GM21576 (cell line): ENCODE data around the gene SNAI3.

Source experiments
- ATAC-seq: cut with Tn5 transposase; IDR thresholded peaks from one replicate; pipeline ENCODE4 v1.9.1; 2021; ENCODE audit warnings: mild to moderate bottlenecking, moderate library complexity; ENCODE audit not compliant: unreplicated experiment

SNAI3 gene

DNA sequence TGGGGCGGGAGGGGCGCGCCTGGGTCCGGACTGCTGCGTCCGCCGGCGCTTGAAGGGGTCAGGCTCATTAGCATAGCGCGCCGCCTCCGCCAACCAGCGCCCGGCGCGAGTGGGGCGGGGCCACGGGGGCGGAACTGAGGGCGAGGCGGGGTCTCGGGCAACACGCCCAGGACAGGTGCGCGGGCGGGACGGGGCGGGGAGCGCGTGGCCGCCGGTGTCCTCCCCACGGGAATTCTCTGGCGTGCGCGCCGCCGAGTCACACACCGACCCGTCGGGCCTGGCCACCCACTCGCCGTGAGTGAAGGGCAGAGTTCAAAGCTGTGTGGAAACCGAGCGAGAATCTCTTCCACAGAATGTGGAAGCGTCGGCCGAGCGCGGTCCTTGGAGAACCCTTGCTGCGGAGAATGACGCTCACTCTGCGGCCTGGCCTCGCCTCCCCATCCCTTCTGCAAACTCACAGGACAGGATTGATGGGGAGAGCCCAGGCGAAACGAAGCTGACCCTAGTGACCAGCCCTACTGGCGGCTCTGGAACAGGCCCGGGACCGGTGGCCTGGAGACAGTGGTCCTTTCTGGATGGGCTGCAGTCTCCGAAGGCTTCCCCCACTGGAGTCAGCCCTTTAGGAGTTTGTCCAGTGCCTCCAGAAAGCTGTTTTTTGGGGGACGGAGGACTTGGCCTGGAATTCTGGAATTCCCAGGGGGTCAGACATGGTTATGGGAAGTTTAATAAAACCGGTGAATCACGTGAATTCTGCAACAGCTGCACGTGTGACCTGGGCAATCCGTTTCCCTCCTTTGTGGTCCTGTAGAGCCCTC is at the start of gene SNAI3:
SNAI3 (minus strand) TSS at position 69 of the 815 bp plus-strand sequence. CDS start 101 bp downstream, outside the sequence.
- no peak for ATAC-seq

- no peak for ATAC-seq
Observed at GRCh38 chr16:88736088-88736487, 49.8 kb upstream of the SNAI3 start.

- ATAC-seq: no peak
Observed at GRCh38 chr16:88735616-88736015, 49.3 kb upstream of the SNAI3 start.

DNA sequence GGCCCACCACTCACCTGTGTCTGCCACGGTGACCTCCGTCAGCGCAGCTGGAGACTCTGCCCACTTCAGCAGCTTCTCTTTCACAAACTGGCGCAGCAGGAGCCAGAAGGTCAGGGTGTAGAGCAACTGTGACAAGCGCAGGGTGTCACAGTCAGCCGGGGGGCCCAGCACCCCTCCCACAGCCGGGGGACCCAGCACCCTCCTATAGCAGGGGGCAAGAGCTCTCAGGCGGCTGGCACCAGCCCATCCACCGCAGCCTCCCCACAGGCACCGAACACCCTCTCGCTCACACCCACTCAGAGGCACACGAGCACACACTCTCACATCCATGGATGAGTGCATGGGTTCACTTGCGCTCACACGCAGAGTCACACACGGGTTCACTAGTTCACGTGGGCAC is 48.8 kb upstream of the SNAI3 start:
- no peak for ATAC-seq

DNA sequence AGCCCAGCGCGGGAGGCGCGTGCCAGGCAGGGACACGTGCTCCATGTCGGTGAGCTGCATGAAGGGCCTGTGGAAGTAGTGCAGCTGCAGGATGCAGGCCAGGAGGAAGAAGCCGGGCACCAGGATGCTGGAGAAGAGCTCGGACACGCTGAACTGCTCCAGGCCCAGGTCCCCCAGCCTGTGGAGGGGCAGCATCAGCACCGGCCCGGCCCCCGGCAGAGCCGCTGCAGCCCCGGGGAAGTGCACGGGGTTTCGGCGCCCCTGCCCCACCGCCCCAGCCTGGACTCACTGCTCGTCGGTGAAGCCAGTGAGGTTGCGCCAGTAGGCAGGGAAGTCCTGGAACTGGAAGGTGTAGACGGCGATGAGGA is 48.0 kb upstream of the SNAI3 start:
- no peak for ATAC-seq

- no peak for ATAC-seq
Observed at GRCh38 chr16:88733630-88734360, 47.5 kb upstream of the SNAI3 start.

DNA sequence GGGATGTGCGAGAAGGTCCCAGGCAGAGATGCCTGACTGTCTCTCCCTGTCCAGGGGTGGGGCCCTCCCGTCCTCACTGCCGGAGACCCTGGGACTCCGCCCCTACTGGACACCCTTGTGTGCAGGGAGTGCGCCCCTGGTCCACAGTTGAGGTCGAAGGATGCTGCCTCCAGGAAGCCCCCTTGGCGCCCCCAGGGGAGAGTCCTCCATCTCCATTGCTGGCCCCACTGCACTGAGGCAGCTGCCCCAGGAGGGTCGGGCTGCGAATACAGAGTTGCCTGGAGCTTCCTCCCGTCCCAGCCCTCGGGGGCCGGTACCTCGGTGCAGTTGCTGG is 46.6 kb upstream of the SNAI3 start:
- no peak for ATAC-seq

DNA sequence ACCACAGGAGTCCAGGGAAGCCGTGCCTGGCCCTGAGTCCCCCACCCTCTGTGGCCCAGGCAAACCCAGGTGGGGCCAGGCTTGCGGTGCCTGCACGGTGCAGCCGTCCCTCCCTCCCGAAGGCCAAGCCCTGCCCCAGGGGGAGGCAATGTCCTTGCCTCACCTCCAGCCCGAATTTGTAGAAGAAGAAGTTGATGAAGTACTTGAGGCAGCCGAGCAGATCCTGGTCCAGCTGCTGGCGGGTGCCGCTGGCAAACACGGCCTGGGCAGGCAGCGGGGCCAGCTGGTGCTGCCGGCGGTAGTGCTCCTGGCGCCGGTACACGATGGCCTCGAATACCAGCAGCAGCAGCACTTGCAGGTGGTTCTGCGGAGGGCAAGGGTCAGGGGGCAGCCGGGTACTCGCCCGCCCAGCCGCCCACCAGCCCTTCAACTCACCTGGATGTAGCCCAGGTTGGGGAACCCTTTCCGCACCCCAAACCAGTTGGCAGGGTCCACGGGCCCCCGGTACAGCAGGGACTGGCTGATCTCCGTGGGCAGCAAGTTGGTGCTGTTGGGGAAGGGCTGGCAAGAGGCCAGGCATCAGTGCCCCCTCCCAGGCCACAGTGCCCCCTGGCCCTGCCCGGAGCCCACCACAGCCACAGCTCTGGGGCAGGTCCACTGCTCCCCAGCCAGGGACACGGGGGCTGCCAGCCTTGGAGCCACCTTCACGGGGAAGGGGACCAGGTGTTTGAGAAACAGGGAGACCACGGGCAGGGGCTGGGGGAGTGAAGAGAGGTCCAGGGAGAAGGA is 46.1 kb upstream of the SNAI3 start:
- no peak for ATAC-seq

GRCh38 chr16:88731699-88732098 is 45.4 kb upstream of the SNAI3 start:
- ATAC-seq: no peak

GRCh38 chr16:88730632-88731607 is 44.6 kb upstream of the SNAI3 start:
- ATAC-seq: no peak

DNA sequence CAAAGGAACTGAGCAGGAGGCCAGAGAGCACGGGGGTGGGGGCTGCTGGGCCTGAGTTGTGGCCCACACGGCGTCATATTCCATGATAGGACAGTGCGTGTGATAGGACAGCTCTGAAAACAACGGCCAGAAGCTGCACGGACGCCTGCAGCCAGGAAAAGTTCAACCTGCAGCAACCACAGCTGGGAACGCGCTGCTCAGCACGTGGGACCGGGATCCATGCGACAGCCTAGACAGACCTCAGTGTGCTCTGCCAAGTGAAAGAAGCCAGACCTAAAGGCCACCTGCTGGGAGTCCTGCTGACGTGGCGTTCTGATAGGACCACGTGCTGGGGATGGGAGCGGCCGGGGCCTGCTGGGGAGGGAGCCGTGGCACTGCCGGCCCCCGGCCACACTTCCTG is 41.6 kb upstream of the SNAI3 start:
- ATAC-seq: no peak

DNA sequence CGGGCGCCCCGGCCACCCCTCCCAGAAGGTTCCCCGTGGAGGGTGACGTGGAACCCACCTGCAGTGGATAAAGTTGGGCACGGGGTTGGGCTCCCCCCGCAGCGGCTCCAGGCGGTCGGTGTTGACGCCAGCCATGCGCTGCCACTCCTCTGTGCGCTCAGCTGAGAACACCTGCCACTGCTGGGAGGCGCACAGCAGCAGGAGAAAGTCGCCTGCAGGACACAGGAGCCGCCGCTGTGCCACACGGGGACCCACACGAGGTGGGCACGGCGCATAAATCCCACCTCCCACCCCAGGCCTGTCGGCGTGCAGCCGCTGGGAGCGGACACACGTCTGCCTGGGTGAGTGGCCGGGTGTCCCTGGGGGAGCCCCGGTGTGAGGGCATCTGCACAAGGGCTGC is 40.7 kb upstream of the SNAI3 start:
- no peak for ATAC-seq

DNA sequence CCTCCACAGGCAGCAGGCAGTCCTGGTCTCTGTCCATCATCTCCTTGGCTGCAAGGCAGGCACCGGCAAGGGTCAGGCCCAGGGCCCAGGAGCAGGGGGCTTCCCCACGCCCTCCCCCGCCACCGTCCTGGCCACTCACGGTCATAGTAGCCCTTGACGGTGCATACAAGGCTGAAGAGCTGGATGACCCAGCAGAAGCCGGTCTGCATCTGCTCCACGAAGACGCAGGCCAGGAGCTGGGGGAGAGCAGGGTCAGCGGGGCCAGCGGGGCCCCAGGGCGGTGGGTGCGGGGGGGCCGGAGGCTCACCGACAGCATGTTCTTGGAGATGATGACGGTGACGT is 40.1 kb upstream of the SNAI3 start:
- ATAC-seq: no peak

DNA sequence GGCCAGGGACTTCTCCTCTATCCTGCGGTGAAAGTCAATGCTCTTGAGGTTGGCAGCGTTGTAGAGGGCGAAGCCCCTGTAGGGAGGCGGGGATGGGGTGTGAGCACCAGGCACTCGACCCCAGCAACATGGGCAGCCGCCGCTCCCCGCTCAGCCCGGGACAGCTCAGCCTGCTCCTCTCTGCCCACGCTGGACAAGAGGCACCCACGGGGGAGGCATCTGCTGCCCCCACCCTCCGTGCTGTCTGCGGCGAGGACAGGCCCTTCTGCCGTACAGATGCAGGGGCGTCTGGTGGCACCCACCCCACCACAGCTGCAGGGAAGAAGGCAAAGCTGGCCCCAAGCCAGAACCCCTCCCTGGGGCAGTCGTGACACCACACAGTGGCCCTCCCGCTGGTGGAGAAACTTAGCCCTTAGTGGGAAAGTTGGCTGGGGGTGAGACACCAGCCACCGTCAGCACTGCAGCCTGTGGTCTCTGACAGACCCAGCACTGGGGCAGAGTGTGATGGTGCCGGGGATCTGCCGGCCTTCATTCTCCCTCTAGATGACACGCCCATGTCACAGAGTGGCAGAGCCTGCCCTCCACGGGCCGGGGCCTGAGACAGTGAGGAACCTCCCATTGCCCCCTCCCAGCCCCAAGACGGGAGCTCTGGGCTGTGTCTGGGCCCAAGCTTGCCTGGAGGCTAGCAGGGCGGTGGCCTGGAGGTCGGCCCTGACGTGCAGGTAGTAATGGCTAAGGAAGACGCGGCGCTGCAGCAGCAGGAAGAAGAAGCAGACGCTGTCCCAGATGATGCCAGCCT is 39.5 kb upstream of the SNAI3 start:
- no peak for ATAC-seq

- no peak for ATAC-seq
Observed at GRCh38 chr16:88724855-88725555, 38.7 kb upstream of the SNAI3 start.

DNA sequence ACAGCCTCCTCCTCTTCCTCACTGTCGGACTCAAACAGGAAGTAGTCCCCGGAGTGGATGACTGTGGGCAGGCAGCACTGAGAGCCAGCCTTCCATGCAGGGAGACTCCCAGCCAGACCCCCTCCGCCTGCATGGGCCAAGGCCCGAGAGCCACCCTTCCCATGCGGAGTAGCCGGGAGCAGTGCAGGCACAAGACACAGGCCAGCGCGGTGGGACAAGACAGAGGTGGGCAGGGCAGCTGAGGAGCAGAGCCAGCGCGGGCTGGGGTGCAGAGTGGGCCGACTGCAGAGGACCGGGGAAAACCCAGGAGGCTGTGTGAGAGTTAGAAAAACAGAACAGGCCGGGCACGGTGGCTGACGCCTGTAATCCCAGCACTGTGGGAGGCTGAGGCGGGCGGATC is 37.6 kb upstream of the SNAI3 start:
- ATAC-seq: no peak

- no peak for ATAC-seq
Observed at GRCh38 chr16:88723507-88723887, 37.2 kb upstream of the SNAI3 start.

DNA sequence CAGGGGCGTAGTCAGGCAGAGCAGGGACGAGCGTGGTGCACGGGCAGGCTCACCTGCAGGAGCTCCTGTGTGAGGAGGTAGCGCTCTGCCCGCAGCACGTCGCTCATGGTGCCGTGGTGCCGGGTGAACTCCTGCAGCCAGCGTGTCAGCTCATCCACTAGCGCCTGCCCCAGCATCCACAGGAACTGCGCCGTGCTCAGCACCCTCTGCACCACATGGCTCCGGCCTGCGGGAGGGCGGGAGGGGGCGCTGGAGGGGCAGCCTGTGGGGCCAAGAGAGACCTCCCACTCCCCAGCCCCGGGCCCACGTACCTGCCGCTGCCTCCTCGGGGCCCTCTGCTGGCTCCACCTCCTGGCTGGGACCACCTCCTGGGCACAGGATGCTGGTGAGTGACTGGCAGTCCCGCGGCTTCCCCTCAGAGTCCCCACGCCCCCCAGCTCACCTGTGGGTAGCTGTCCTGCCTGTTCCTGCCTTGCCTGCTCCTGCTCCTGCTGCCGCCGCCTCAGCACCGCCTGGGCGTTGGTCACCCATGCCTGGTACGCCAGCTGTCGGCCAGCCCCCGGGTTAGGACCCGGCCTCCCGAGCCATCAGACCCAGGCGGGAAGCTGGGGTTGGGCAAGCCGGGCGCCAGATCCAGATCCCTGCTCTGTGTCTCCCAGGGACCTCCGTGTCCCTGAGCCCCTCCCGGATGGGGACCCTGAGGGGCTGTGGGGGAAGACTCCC is 36.6 kb upstream of the SNAI3 start:
- no peak for ATAC-seq
